ENCODE measurements around the gene ARHGAP6.

The ARHGAP6 gene, protein sequence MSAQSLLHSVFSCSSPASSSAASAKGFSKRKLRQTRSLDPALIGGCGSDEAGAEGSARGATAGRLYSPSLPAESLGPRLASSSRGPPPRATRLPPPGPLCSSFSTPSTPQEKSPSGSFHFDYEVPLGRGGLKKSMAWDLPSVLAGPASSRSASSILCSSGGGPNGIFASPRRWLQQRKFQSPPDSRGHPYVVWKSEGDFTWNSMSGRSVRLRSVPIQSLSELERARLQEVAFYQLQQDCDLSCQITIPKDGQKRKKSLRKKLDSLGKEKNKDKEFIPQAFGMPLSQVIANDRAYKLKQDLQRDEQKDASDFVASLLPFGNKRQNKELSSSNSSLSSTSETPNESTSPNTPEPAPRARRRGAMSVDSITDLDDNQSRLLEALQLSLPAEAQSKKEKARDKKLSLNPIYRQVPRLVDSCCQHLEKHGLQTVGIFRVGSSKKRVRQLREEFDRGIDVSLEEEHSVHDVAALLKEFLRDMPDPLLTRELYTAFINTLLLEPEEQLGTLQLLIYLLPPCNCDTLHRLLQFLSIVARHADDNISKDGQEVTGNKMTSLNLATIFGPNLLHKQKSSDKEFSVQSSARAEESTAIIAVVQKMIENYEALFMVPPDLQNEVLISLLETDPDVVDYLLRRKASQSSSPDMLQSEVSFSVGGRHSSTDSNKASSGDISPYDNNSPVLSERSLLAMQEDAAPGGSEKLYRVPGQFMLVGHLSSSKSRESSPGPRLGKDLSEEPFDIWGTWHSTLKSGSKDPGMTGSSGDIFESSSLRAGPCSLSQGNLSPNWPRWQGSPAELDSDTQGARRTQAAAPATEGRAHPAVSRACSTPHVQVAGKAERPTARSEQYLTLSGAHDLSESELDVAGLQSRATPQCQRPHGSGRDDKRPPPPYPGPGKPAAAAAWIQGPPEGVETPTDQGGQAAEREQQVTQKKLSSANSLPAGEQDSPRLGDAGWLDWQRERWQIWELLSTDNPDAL (N-terminal part only)

GRCh38 chrX:11665168-11666111 is at the start of gene ARHGAP6:
ARHGAP6 (minus strand) TSS chrX:11665920; CDS start chrX:11664828, 1,092 bp downstream.
- no peak for DNase-seq (ENCODE audit: low read depth in 2 of 2)

DNA sequence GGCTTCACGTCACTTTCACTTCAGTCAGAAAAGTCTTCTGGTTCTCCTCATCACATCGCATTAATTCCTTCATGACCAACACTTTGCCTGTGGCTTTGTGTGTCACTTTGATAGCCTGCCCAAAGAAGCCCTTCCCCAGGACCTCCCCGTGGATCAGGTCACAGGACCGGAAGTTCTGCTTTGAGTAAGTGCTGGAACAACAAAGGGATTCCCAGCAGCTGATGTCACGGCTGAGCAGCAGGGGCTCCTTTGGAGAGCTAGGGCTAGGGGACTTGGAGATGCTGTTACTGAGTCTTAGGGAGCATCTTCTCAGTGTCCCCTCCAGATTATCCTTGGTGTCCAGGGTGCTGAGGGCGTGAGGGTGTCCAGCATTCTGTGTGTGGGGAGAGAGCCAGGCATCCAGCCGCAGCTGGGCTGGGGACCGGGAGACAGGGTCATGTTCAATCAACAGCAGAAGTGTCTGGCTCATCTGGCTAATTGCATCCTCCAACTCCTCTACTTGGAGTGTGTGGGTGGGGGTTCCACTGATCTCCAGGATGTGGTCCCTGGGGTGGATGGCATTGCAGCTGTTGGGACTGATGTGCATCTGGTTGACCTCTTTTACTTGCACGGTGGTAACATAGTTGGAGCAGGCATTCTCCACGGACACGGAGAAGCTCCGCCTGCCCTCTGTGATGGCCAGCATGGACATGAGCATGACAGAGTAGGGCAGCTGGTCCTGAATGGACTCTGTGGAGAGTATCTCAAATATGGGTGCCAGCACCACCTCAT is 39.2 kb upstream of the ARHGAP6 start:
- no peak for DNase-seq (ENCODE audit: low read depth in 2 of 2)

DNA sequence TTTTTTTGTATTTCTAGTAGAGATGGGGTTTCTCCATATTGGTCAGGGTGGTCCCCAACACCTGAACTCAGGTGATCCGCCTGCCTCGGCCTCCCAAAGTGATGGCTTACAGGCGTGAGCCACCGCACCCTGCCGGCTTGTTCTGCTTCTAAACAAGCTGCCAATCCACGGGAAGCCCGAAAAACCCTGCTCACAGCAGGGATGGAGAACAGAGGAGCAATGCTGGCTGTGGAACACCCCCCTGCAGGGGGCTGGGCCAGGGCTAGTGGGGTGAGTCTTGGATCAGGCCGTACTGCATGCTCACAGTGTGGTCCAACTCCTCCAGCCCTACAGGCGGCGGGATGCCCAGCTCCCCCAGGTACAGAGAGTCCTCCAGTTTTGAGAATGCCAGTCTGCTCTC is 38.1 kb upstream of the ARHGAP6 start:
- DNase-seq (ENCODE audit: low read depth in 2 of 2): no peak

DNA sequence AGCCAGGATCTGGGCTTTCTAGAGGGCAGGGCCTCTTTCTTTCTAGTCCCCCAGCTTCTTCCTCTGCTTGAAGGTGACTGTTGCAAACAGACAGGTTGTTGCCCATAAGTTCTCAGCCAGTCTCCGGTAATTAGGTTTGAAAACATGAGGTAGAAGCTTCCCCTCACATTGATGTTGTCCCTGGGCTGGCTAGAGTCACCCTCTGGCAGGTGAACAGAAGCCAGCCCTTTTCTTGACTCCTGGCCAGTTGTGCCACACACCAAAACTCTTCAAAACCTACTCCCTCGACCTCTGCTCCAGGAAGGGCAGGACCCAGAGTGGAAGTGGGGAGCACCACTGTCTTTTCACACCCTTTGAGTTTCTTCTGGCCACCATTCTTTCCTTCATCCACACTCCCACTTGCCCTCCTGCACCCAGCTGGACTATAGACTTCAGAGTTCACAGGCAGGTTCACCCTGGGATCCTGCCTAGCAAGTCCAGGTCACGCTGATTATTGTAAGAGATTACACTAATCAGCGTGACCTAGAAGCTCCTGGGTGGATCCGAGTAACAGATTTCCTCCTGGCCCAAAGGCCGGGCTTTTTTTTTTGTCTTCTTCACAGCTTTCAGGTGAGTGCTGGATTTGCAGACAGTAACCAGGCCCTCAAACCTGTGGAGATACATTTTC is 37.4 kb upstream of the ARHGAP6 start:
- DNase-seq (ENCODE audit: low read depth in 2 of 2): no peak

- no peak for DNase-seq (ENCODE audit: low read depth in 2 of 2)
These were observed 36.7 kb upstream of the ARHGAP6 start for GRCh38 chrX:11702420-11702819.

DNA sequence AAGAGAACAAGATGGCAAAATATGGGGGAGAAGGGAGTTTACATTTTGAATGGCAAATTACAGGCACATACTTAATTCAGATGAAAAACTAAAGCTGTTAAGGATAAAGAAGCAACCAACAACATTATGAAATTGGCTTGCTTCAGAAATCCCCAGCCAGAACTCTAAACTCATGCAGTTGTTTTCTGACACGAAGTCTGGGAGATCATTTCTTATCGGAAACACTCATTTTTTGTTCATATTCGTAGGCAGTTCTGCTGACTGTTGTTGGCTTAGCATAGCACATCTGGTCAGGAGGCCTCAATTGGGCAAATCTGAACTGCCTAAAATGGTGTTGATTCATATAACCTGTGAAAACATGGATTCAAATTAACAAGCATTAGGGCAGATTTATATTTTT is 33.0 kb upstream of the ARHGAP6 start:
- DNase-seq (ENCODE audit: low read depth in 2 of 2): no peak

GRCh38 chrX:11688201-11688600 is 22.5 kb upstream of the ARHGAP6 start:
- DNase-seq (ENCODE audit: low read depth in 2 of 2): no peak

DNA sequence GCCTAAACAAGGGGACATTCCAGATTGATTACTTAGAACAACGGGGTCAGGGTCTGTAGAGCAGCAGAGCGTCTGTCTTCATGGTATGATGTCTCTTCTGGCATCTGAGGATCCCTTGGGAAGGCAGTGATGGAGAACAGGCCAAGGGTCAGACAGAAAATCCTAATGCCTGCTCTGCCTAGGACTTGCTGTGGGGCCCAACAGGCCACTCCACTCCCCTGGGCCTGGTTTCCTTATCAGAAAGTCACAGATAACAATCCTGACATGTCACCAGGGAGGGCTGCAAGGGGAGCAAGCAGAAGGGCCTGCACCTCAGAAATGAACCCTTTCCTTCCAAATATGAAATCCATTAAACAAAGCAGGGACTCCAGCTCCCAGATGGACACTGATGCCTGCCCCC is 21.4 kb upstream of the ARHGAP6 start:
- no peak for DNase-seq (ENCODE audit: low read depth in 2 of 2)

GRCh38 chrX:11683057-11683456 is 17.3 kb upstream of the ARHGAP6 start:
- DNase-seq (ENCODE audit: low read depth in 2 of 2): no peak

- DNase-seq (ENCODE audit: low read depth in 2 of 2): no peak
These were observed 12.4 kb upstream of the ARHGAP6 start for GRCh38 chrX:11678158-11678557.

GRCh38 chrX:11672213-11672612 is 6.5 kb upstream of the ARHGAP6 start:
- DNase-seq (ENCODE audit: low read depth in 2 of 2): no peak

- no peak for DNase-seq (ENCODE audit: low read depth in 2 of 2)
These were observed 4.6 kb upstream of the ARHGAP6 start for GRCh38 chrX:11670316-11670715.

DNA sequence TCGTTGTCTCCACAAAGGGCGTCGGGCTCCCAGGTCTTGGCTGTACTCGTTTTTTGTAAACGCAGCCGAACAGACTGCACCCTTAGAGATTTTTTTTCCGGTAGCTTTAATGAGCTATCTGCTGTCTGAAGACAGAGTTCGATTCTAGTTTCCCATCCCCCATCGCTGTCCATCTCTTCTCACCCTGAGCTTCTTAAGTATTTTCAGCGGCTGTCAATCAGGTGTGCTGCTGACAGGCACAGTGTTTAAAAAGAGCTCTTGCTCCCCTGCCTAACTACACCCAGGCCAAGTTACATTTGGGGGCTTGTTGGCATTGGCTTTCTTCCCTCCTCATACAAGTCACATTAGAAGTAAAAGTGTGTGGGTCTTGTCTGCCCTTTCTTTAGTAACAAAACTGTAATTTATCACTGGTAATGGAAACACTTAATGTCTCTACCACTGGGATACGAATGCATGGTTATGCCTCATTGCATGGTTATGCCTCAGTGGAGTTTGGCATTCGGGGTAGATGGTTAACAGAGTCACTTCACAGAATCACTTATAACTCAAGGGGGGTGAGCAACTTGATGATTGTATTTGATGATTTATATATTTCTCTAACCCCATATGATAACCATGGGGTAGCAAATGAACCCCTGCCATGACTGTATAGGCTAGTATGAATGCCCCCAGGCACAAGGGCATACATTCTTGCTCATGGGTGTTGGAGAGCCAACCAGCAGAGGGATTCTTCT is 1.4 kb upstream of the ARHGAP6 start:
- DNase-seq (ENCODE audit: low read depth in 2 of 2): no peak

DNA sequence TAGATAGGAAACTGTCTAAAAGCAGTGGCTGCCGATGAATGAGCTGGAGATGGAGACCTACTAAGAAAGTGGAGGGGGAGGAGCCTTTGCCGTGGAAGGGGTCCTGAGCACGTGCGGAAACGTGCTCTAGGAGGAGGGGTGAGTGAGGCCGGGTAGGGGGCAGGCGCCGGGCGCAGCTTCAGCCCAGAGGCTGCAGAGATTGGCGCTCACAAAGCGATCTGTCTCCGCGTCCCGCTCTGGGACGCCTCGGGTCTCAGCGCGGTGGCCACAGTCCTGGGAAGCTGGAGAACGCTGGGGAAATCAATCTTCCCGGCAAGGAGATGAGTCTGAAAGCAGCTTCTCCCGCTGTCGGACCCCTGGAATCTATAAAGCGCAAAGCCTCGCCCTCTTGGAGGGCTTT is 444 bp upstream of the ARHGAP6 start:
- no peak for DNase-seq (ENCODE audit: low read depth in 2 of 2)

GRCh38 chrX:11664211-11665167 is 1.2 kb downstream of the ARHGAP6 start:
- DNase-seq (ENCODE audit: low read depth in 2 of 2): no peak

- DNase-seq (ENCODE audit: low read depth in 2 of 2): no peak
These were observed 1.9 kb downstream of the ARHGAP6 start for GRCh38 chrX:11663875-11664210.

- no peak for DNase-seq (ENCODE audit: low read depth in 2 of 2)
These were observed 10.3 kb downstream of the ARHGAP6 start for GRCh38 chrX:11655282-11656015.
